Kidney (tissue), 14 donors: ENCODE data around the gene ZNF268. TPM values are rescaled to one million over a fixed set of nuclear protein-coding genes. Genes with fewer than 3 reads are reported as not detected.

Experiments used
- DNase-seq, 5 donors: peaks; one replicate each; pipeline ENCODE4 v3.0.0-alpha.2; 2013 to 2020
- FAIRE-seq: peaks from 2 replicates; lab custom pipeline; 2012; peaks lifted over from hg19 to GRCh38; lab: Jason Lieb, UNC
- H3K27ac ChIP-seq, 2 donors: one replicate each; pipeline ENCODE4 v1.7.0; 2013; ENCODE audit warnings: low read depth in 2 of 2, low read length in 2 of 2, inconsistent platforms in 1 of 2
- H3K27me3 ChIP-seq: one replicate; pipeline ENCODE4 v1.7.1; 2013; ENCODE audit warnings: low read length, inconsistent platforms; ENCODE audit not compliant: control insufficient read depth, insufficient read depth
- H3K36me3 ChIP-seq, 3 donors: one replicate each; pipeline versions ENCODE4 v1.7.0 to v1.7.1; 2013; ENCODE audit warnings: low read length in 3 of 3, control low read depth in 1 of 3, inconsistent platforms in 1 of 3; ENCODE audit not compliant: insufficient read depth in 3 of 3, control insufficient read depth in 2 of 3
- H3K4me1 ChIP-seq, 3 donors: one replicate each; pipeline versions ENCODE4 v1.7.0 to v1.7.1; 2013; ENCODE audit warnings: low read length in 3 of 3, inconsistent platforms in 1 of 3, low read depth in 1 of 3; ENCODE audit not compliant: control insufficient read depth in 2 of 3, insufficient read depth in 2 of 3
- H3K4me3 ChIP-seq, 3 donors: one replicate each; pipeline versions ENCODE4 v1.7.0 to v1.8.1; 2013; ENCODE audit warnings: low read length in 3 of 3, control low read depth in 1 of 3, inconsistent platforms in 1 of 3
- H3K9ac ChIP-seq, 3 donors: one replicate each; pipeline versions ENCODE4 v1.7.0 to v1.7.1; 2013; ENCODE audit warnings: low read length in 3 of 3, control low read depth in 1 of 3, inconsistent platforms in 1 of 3
- H3K9me3 ChIP-seq, 3 donors: one replicate each; pipeline versions ENCODE4 v1.7.0 to v1.7.1; 2013; ENCODE audit warnings: low read length in 3 of 3, control low read depth in 1 of 3, inconsistent platforms in 1 of 3; ENCODE audit not compliant: control insufficient read depth in 2 of 3, insufficient read depth in 1 of 3
- CTCF ChIP-seq: IDR thresholded peaks from 3 replicates; pipeline ENCODE4 v1.5.1; 2012; ENCODE audit warnings: mild to moderate bottlenecking, moderate library complexity, borderline replicate concordance; ENCODE audit not compliant: insufficient read depth; ENCODE audit errors: extremely low read depth
- intact Hi-C: fragments of 100-400 bp; cut with DNase I; formaldehyde crosslinking; loops from one replicate; pipeline ENCODE4 v1.11.1; 2022
- polyA plus RNA-seq: library from polyadenylated mRNA; stranded (reverse); fragments of 350-450 nt; fragmentation: Illumina TruSeq; extraction: RNeasy Lipid Tissue Mini Kit (QIAGEN cat#74804); gene quantifications from one replicate; pipeline ENCODE4 v1.2.3, GENCODE V29; 2014; ENCODE audit warnings: low read depth, low replicate concordance; ENCODE audit not compliant: insufficient read depth
- total RNA-seq: library from RNA; stranded (reverse); fragmentation: NEBNext Ultra II Directional; extraction: Animal tissue kit (Norgen Biotek cat#: 25700); gene quantifications from one replicate; pipeline ENCODE4 v1.2.1, GENCODE V29; 2021
- donor health status: control.
- donor health status: control.
- donor health status: control.
- donor health status: control.
- donor health status: control.
- donor health status: DM: yes; HTN: yes; CAD: no.
- donor health status: Normal renal cell carcinoma (clear cell type).

The ZNF268 gene
- total and polyA plus RNA-seq, 2 donors from 2014 or later: 6.7 to 33.4 TPM

- FAIRE-seq (no peak), DNase-seq (peak in 1 of 5 donors; percentile 53)
- no peak overlapping the region for H3K4me3 ChIP-seq
- no peak overlapping the region for H3K9ac ChIP-seq
- H3K4me1 ChIP-seq: no peaks in the 10 kb centered on the region
- intact Hi-C loops: no loop called here
- no peak overlapping the region for H3K27ac ChIP-seq
- H3K9me3 ChIP-seq: no peaks in the 10 kb centered on the region
- H3K36me3 ChIP-seq: no peaks in the 10 kb centered on the region
- no peaks in the 10 kb centered on the region for H3K27me3 ChIP-seq
- no peak for TF ChIP-seq CTCF
These were observed 52.8 kb downstream of the ZNF268 start for GRCh38 chr12:133233993-133234564.

- Histone ChIP-seq H3K4me1 (no peaks in the 10 kb centered on the region), H3K27me3 (no peaks in the 10 kb centered on the region), H3K9ac (no peak overlapping the region), H3K27ac (no peak overlapping the region), H3K4me3 (no peak overlapping the region), H3K9me3 (no peaks in the 10 kb centered on the region), H3K36me3 (no peaks in the 10 kb centered on the region)
- DNase-seq: no peak
- no peak for FAIRE-seq
- no peak for TF ChIP-seq CTCF
- intact Hi-C loops: no loop called here
These were observed 53.7 kb downstream of the ZNF268 start for GRCh38 chr12:133234971-133235370.

- H3K27ac ChIP-seq: no peak within 1 kb of the TSS
- no peaks in the 10 kb centered on the region for H3K36me3 ChIP-seq
- H3K9me3 ChIP-seq: no peaks in the 10 kb centered on the region
- no peaks in the 10 kb centered on the region for H3K27me3 ChIP-seq
- no peaks in the 10 kb centered on the region for H3K4me1 ChIP-seq
- FAIRE-seq (no peak), DNase-seq (peak in 1 of 5 donors; percentile 45)
- intact Hi-C loops: no loop called here
- H3K4me3 ChIP-seq: no peak within 1 kb of the TSS
- no peak for TF ChIP-seq CTCF
- no peak within 1 kb of the TSS for H3K9ac ChIP-seq
These were observed 54.3 kb downstream of the ZNF268 start, which contains the start of gene ANHX for GRCh38 chr12:133235401-133236112. ANHX (minus strand) TSS chr12:133235877; CDS start chr12:133234356, 1,521 bp downstream.
